ENCODE data around the gene RDX. TPM values are rescaled to one million over a fixed set of nuclear protein-coding genes. Genes with fewer than 3 reads are reported as not detected.

Gene RDX
- total RNA-seq, 1 donor from 2014 or later: 98.9 TPM

DNA sequence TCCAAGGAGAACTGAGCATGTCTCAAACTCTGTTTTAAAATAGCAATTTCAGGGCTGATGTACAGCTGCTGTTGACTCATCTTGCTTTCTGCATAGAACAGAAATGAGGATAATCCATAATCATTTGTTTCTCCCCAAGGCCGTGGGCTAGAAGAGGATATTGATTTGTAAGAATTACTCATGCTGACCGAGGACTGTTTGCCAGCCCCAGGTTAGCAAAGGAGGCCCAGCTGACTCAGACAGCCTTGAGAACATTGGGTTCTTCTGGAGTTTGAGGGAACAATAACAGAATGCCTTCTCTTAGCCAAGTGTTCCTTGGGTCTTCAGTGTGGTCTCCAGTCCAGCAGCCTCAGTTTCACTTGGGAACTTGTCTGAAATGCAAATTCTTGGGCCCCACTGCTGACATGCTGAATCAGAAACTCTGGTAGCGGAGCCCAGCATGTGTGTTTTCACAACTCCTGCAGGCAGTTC is 111.3 kb downstream of the RDX start:
- Mint-ChIP-seq H3K4me1 (ENCODE audit: low read depth) (peaks cover 10% of the 10 kb centered on the region), H3K4me3 (no peak overlapping the region), H3K27ac (no peak overlapping the region), H3K27me3 (ENCODE audit: insufficient read depth) (peaks cover 5% of the 10 kb centered on the region), H3K9me3 (no peaks in the 10 kb centered on the region), H3K36me3 (ENCODE audit: low read depth) (no peaks in the 10 kb centered on the region)
- no peak for DNase-seq (ENCODE audit: low spot score)
- intact Hi-C loops (cut with micrococcal nuclease): no loop called here

- H3K9me3 Mint-ChIP-seq: no peaks in the 10 kb centered on the region
- intact Hi-C loops (cut with micrococcal nuclease): no loop called here
- DNase-seq (ENCODE audit: low spot score): no peak
- H3K27ac Mint-ChIP-seq: no peak overlapping the region
- no peaks in the 10 kb centered on the region for H3K36me3 Mint-ChIP-seq (ENCODE audit: low read depth)
- peaks cover 10% of the 10 kb centered on the region for H3K4me1 Mint-ChIP-seq (ENCODE audit: low read depth)
- H3K27me3 Mint-ChIP-seq (ENCODE audit: insufficient read depth): peaks cover 2% of the 10 kb centered on the region
- no peak overlapping the region for H3K4me3 Mint-ChIP-seq
Measured at GRCh38 chr11:110184456-110184855, 112.0 kb downstream of the RDX start.

DNA sequence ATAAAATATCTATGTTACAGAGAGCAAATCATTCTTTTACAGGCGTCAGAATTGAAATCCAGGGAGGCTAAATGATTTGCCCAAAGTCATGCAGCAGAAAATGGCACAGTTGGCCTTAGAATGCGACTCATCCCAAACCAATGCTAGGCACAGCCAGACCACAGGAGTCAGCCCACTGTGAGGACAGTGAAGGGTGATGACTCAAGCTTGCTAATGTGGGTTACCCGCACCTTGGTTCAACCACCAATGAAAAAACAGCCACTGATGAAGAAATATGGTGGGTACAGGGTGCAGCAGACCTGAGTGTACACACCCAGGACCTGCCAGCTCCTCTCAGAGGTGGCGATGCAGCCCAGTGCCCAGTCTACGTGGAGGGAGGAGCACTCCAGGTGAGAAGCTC is 113.5 kb downstream of the RDX start:
- peaks cover 10% of the 10 kb centered on the region for H3K4me1 Mint-ChIP-seq (ENCODE audit: low read depth)
- H3K27me3 Mint-ChIP-seq (ENCODE audit: insufficient read depth): no peaks in the 10 kb centered on the region
- no peaks in the 10 kb centered on the region for H3K9me3 Mint-ChIP-seq
- no peak for DNase-seq (ENCODE audit: low spot score)
- intact Hi-C loops (cut with micrococcal nuclease): no loop called here
- H3K36me3 Mint-ChIP-seq (ENCODE audit: low read depth): no peaks in the 10 kb centered on the region
- H3K4me3 Mint-ChIP-seq: no peak overlapping the region
- no peak overlapping the region for H3K27ac Mint-ChIP-seq

DNA sequence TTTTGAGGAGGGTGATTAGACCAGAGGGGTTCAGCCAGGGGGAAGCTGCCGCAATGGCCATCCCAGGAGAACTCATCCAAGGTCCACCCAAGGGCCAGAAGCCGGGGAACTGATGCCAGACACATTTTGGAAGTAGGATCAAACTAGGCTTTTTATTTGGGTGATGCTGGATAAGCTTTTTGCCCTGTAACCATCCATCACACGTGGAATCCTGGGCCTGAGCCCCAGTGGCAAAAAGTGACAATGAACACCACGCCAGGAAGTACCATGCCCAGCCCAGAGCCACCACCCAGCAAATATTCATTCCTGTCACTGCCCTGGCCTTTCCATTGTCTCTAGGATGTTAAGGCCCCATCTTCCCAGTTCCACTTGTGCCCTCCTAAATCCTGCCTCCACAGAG is 117.3 kb downstream of the RDX start:
- no peak for DNase-seq (ENCODE audit: low spot score)
- H3K4me1 Mint-ChIP-seq (ENCODE audit: low read depth): peaks cover 14% of the 10 kb centered on the region
- peaks cover 4% of the 10 kb centered on the region for H3K27me3 Mint-ChIP-seq (ENCODE audit: insufficient read depth)
- intact Hi-C loops (cut with micrococcal nuclease): no loop called here
- H3K9me3 Mint-ChIP-seq: no peaks in the 10 kb centered on the region
- H3K4me3 Mint-ChIP-seq: no peak overlapping the region
- no peak overlapping the region for H3K27ac Mint-ChIP-seq
- H3K36me3 Mint-ChIP-seq (ENCODE audit: low read depth): no peaks in the 10 kb centered on the region

DNA sequence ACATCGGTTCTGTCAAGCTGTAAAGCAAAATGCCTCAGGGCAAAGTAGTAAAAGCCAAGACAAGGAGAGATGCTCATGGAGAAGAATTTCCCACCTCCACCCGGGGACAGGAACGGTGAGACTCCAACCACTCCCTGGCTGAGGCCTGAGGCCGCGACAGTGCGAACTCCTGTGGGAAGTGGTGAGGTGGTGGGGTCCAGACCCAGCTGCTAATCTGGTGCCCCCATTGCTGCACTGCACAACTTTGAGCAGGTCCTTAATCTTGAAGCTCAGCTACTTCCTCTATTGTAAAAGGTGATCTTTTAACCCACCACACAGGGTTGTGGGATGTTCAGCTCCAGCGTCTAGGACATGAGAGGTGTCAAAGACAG is 119.3 kb downstream of the RDX start:
- H3K27ac Mint-ChIP-seq: no peak overlapping the region
- no peak overlapping the region for H3K4me3 Mint-ChIP-seq
- no peak for DNase-seq (ENCODE audit: low spot score)
- H3K9me3 Mint-ChIP-seq: no peaks in the 10 kb centered on the region
- H3K27me3 Mint-ChIP-seq (ENCODE audit: insufficient read depth): peaks cover 16% of the 10 kb centered on the region
- no peaks in the 10 kb centered on the region for H3K36me3 Mint-ChIP-seq (ENCODE audit: low read depth)
- peaks cover 15% of the 10 kb centered on the region for H3K4me1 Mint-ChIP-seq (ENCODE audit: low read depth)
- intact Hi-C loops (cut with micrococcal nuclease): no loop called here

GRCh38 chr11:110176366-110177085 is 119.9 kb downstream of the RDX start:
- intact Hi-C loops (cut with micrococcal nuclease): no loop called here
- Mint-ChIP-seq H3K4me1 (ENCODE audit: low read depth) (peaks cover 15% of the 10 kb centered on the region), H3K9me3 (no peaks in the 10 kb centered on the region), H3K27me3 (ENCODE audit: insufficient read depth) (peaks cover 16% of the 10 kb centered on the region), H3K4me3 (no peak overlapping the region), H3K36me3 (ENCODE audit: low read depth) (no peaks in the 10 kb centered on the region), H3K27ac (no peak overlapping the region)
- no peak for DNase-seq (ENCODE audit: low spot score)

DNA sequence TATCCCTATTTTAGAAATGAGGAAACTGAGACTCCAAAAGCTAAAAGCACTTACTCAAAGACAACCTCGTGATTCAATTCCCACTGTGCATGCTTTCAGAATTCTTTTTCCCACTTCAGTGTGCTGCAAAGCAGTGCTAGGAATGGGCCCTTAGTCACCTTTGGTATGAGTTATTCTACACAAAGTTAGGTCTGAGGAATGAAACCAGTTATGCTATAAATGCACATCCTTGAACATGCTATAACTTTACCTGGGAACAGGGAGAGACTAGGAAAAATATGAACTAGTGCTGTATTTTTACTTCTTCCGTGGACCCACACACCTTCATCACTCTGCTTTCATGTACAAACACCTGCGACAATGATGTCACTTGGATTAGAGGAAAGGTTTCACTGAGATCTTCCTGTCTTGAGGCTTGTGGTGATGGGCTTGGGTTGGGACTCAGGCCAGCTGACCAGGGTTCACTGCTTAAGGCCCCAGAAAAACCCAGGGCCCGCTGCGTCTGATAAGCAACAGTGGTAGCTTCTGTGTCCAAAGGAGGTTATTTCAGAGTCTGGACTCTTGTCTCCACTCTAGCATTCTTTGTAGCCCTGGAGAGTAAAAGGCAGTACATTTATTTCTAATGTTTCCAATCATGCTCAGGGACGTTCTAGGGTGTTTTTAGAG is 121.6 kb downstream of the RDX start:
- peaks cover 18% of the 10 kb centered on the region for H3K27me3 Mint-ChIP-seq (ENCODE audit: insufficient read depth)
- no peak overlapping the region for H3K4me3 Mint-ChIP-seq
- H3K4me1 Mint-ChIP-seq (ENCODE audit: low read depth): peaks cover 15% of the 10 kb centered on the region
- intact Hi-C loops (cut with micrococcal nuclease): loop anchor here (2.0 kb wide), 2 partner anchors 18 to 228 kb away; no protein-coding TSS in a partner anchor
- no peak for DNase-seq (ENCODE audit: low spot score)
- no peaks in the 10 kb centered on the region for H3K36me3 Mint-ChIP-seq (ENCODE audit: low read depth)
- no peak overlapping the region for H3K27ac Mint-ChIP-seq
- no peaks in the 10 kb centered on the region for H3K9me3 Mint-ChIP-seq

DNA sequence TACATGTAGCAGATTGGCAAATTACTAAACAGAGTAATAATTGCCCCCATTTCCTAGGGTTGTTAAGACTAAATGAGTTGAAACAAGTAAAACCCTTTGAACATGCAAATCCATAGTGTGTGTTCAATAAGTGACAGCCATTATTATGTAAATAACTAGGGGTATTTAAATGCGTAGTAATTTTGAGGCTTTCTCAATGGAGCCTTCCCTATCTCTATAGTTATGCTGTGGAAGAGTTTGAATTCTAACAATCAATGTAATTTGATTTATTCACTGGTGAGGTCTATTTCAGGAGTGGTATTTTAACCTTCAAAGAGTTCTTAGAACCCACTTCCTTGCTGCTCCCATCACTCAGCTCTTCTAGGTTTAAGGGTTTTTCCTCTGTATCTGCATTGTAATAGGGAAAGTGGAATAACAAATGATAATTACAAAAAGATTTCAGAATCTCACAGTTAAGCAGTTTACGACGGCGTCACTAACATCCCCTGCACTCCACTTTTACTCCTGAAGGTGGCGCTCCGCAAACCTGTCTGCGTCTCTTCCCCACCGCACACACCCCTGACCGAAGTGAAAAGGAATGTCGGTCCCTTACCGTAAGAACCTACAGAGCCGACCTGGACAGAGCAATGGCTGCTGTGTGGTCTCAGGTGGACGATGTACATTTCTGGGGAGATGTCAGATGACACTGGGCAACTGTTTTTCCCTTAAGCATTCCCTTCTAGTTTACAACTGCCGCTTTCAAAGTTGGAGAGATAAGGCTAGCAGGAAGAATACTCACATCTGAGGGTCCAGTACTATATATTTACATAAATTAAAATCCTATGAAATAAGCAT is 122.4 kb downstream of the RDX start:
- H3K4me1 Mint-ChIP-seq (ENCODE audit: low read depth): peaks cover 15% of the 10 kb centered on the region
- no peaks in the 10 kb centered on the region for H3K9me3 Mint-ChIP-seq
- no peak overlapping the region for H3K27ac Mint-ChIP-seq
- intact Hi-C loops (cut with micrococcal nuclease): loop anchor here (2.0 kb wide), 2 partner anchors 19 to 227 kb away; no protein-coding TSS in a partner anchor
- H3K36me3 Mint-ChIP-seq (ENCODE audit: low read depth): no peaks in the 10 kb centered on the region
- H3K4me3 Mint-ChIP-seq: no peak overlapping the region
- peak; percentile 25 for DNase-seq (ENCODE audit: low spot score)
- H3K27me3 Mint-ChIP-seq (ENCODE audit: insufficient read depth): peaks cover 21% of the 10 kb centered on the region

- Mint-ChIP-seq H3K4me1 (ENCODE audit: low read depth) (peaks cover 15% of the 10 kb centered on the region), H3K36me3 (ENCODE audit: low read depth) (no peaks in the 10 kb centered on the region), H3K27ac (no peak overlapping the region), H3K9me3 (no peaks in the 10 kb centered on the region), H3K4me3 (no peak overlapping the region), H3K27me3 (ENCODE audit: insufficient read depth) (peaks cover 21% of the 10 kb centered on the region)
- intact Hi-C loops (cut with micrococcal nuclease): no loop called here
- DNase-seq (ENCODE audit: low spot score): no peak
Measured at GRCh38 chr11:110172468-110173065, 123.8 kb downstream of the RDX start.

- Mint-ChIP-seq H3K27me3 (ENCODE audit: insufficient read depth) (peaks cover 24% of the 10 kb centered on the region), H3K4me1 (ENCODE audit: low read depth) (peaks cover 15% of the 10 kb centered on the region), H3K36me3 (ENCODE audit: low read depth) (no peaks in the 10 kb centered on the region), H3K9me3 (no peaks in the 10 kb centered on the region), H3K4me3 (no peak overlapping the region), H3K27ac (no peak overlapping the region)
- no peak for DNase-seq (ENCODE audit: low spot score)
- intact Hi-C loops (cut with micrococcal nuclease): no loop called here
Measured at GRCh38 chr11:110169738-110170137, 126.7 kb downstream of the RDX start.

DNA sequence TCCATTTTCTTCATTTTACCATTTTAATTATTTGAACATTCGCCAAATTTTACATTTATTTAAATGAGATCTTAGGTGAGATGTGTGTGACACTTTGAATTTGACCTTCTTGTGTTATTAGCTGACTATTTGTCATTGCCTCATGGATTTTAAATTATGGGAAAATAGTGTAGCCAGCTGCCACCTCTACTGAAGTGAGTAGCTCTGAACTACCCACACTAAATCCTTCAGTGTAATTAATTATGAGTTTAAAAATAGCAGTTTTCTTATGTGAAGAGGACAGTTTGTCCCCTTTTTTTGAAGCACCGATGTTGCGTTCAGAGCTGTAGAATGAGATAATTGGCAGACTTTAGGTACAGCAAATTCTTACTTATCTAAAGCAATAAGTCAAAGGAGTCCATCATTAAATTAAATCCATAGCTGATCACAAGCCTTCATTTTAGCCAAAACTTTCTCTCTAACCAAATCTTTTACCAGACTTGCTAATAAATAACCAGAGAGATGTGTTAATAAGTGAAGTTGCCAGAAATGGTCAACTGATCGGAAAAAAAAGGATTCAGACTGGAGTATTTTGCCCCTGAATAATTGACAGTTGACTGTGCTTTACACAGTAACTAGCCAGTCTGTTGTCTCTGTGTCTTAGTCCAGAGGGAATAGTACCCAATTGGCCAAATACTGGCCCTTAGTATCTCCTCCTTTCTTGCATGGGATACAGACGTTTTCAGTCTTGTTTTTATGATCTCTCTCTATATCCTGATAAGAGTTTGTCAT is 128.2 kb downstream of the RDX start:
- Mint-ChIP-seq H3K4me1 (ENCODE audit: low read depth) (peaks cover 7% of the 10 kb centered on the region), H3K27ac (no peak overlapping the region), H3K36me3 (ENCODE audit: low read depth) (no peaks in the 10 kb centered on the region), H3K4me3 (no peak overlapping the region), H3K27me3 (ENCODE audit: insufficient read depth) (peaks cover 19% of the 10 kb centered on the region), H3K9me3 (no peaks in the 10 kb centered on the region)
- intact Hi-C loops (cut with micrococcal nuclease): no loop called here
- no peak for DNase-seq (ENCODE audit: low spot score)
